Activated CD4-positive, alpha-beta T cell treated with anti-CD3 and anti-CD28 coated beads for 36 hours (primary cell): ENCODE measurements around the gene STK32C. TPM values are rescaled to one million over a fixed set of nuclear protein-coding genes. Genes with fewer than 3 reads are reported as not detected.
"Not testable (repeated sequence)": the region's sequence is repeated elsewhere in the genome, so short reads cannot be mapped to it uniquely, and the experiment has no call there.

Source experiments
- ATAC-seq: fragments of 200-7000 bp; cut with Tn5 transposase; one replicate; pipeline ENCODE4 v1.10.0; 2021; ENCODE audit warnings: mild to moderate bottlenecking, moderate library complexity
- CTCF ChIA-PET: fragments of 350-600 bp; sonication (Branson Sonifier 250); formaldehyde crosslinking; loops from one replicate; lab custom pipeline; 2021; ENCODE audit warnings: antibody characterized with exemption; lab: Charles Lee
- POLR2A ChIA-PET: fragments of 350-600 bp; sonication (Branson Sonifier 250); formaldehyde crosslinking; loops from one replicate; lab custom pipeline; 2021; ENCODE audit warnings: antibody characterized with exemption, inconsistent platforms; lab: Charles Lee
- DNase-seq: peaks from one replicate; pipeline ENCODE4 v3.0.0-alpha.2; 2020
- H3K27ac Mint-ChIP-seq: one replicate; pipeline ENCODE4 v1.8.0; 2021; ENCODE audit warnings: mixed read lengths
- H3K27me3 Mint-ChIP-seq: one replicate; pipeline ENCODE4 v1.8.0; 2021; ENCODE audit warnings: mixed read lengths
- H3K36me3 Mint-ChIP-seq: one replicate; pipeline ENCODE4 v1.8.0; 2021; ENCODE audit warnings: low read depth, mixed read lengths
- H3K4me1 Mint-ChIP-seq: one replicate; pipeline ENCODE4 v1.8.0; 2021; ENCODE audit warnings: mixed read lengths
- H3K4me3 Mint-ChIP-seq: one replicate; pipeline ENCODE4 v1.8.0; 2021; ENCODE audit warnings: mild to moderate bottlenecking, moderate library complexity, mixed read lengths
- H3K9me3 Mint-ChIP-seq: one replicate; pipeline ENCODE4 v1.8.0; 2021; ENCODE audit warnings: low read depth, mixed read lengths
- intact Hi-C, 2 experiments: fragments of 100-400 bp; cut with DNase I in 1 of 2; cut with micrococcal nuclease in 1 of 2; formaldehyde crosslinking; loops; one replicate each; pipeline versions ENCODE4 v1.14.2 to v1.15.1; 2022 to 2024; cut with DNase I, micrococcal nuclease
- total RNA-seq, 2 experiments: library from RNA; stranded (reverse); gene quantifications; one replicate each; pipeline ENCODE4 v1.2.3, GENCODE V29; 2021

Gene STK32C
- total RNA-seq, 2 experiments from 2014 or later: 15.8 to 19.9 TPM

DNA sequence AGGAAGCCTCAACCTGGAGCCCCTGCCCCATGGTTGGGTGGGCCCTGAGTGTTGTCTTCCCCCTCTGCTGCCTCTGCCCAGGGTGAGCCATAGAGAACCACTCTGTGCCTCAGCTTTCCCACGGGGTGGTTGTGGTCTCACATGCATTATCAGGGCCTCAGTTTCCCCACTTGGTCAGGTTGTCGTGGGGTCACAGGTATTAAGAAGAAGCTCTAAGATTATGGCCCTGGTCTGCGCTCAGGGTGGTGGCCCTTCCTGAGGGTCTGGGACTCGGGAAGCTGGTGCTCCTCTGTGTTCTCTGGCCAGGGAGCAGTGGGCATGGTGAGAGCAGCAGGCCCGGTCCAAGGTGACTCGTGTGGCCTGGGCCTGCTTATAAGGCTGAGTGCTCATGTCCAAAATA lies 42.0 kb upstream of the STK32C start:
- DNase-seq (no peak), ATAC-seq (no peak)
- Mint-ChIP-seq H3K4me3 (no peak overlapping the region), H3K27me3 (no peaks in the 10 kb centered on the region), H3K9me3 (no peaks in the 10 kb centered on the region), H3K4me1 (no peaks in the 10 kb centered on the region), H3K27ac (no peak overlapping the region), H3K36me3 (peaks cover 6% of the 10 kb centered on the region)
- intact Hi-C loops: no loop called here
- ChIA-PET CTCF (no interaction called here), POLR2A (no interaction called here)

DNA sequence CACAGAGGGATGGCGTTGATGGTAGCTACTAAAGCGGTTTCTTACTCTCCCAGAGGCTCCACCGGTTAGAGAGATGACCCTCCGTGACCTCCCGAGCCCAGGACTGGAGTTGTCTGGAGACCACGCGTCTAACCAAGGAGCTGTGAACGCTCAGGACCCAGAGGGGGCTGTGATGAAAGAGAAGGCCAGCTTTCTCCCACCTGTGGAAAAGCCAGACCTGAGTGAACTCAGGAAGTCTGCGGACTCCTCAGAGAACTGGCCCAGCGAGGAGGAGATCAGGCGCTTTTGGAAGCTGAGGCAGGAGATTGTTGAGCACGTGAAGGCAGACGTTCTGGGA lies 40.1 kb upstream of the STK32C start:
- peaks cover 8% of the 10 kb centered on the region for H3K36me3 Mint-ChIP-seq
- DNase-seq: no peak
- H3K27me3 Mint-ChIP-seq: no peaks in the 10 kb centered on the region
- H3K27ac Mint-ChIP-seq: no peak overlapping the region
- CTCF ChIA-PET: interaction anchor here (0.8 kb wide), 1 partner anchor 8 kb away, joined by 5 read pairs; no protein-coding TSS in a partner anchor
- H3K4me1 Mint-ChIP-seq: no peaks in the 10 kb centered on the region
- no peak for ATAC-seq
- H3K4me3 Mint-ChIP-seq: no peak overlapping the region
- intact Hi-C loops: no loop called here
- H3K9me3 Mint-ChIP-seq: no peaks in the 10 kb centered on the region
- POLR2A ChIA-PET: no interaction called here

DNA sequence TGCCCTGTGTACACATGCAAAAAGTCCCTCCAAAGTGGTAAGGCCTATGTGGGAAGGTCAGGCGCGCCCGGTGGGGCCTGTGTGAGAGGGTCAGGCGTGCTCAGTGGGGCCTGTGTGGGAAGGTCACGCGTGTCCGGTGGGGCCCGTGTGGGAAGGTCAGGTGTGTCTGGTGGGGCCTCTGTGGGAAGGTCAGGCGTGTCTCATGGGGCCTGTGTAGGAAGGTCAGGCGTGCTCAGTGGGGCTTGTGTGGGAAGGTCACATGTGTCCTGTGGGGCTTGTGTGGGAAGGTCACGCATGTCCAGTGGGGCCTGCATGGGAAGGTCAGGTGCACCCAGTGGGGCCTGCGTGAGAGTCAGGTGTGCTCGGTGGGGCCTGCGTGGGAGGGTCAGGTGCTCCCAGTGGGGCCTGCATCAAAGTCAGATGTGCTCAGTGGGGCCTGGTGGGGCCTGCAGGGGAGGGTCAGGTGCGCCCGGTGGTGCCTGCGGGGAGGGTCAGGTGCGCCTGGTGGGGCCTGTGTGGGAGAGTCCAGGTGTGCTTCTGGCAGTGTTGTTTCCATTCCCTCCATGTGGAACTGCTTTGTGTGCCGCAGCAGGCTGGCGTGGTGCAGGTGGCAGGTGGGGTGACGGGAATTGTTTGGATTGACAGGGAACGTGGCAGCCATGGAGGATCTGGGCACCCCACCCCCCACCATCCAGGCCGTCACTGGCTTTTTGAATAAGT lies 39.6 kb upstream of the STK32C start:
- ATAC-seq: no peak
- POLR2A ChIA-PET: no interaction called here

DNA sequence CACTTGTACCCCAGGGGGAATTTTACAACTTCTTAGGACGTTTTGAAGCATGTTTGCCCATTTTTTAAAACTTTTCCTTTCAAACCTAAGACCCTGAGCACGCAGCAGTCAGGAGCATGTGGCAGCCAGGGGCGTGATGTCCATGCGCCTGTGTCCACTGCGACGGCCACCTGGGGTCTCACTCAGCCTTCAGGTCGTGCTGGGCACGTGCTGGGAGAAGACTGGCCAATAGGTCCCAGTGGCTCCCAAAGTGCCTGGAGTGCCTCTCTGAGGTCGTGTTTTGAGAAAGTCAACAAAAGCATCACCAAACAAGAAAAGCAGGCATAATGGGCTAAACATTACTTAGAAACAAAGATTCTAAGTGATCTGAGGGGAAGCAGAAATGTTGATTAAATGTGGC lies 39.1 kb upstream of the STK32C start:
- Mint-ChIP-seq H3K27me3 (no peaks in the 10 kb centered on the region), H3K4me1 (no peaks in the 10 kb centered on the region), H3K36me3 (peaks cover 14% of the 10 kb centered on the region), H3K27ac (no peak overlapping the region), H3K9me3 (no peaks in the 10 kb centered on the region), H3K4me3 (no peak overlapping the region)
- intact Hi-C loops: no loop called here
- DNase-seq (no peak), ATAC-seq (no peak)
- ChIA-PET CTCF (no interaction called here), POLR2A (no interaction called here)

More for the DNA sequence above, 39.6 kb upstream of the STK32C start:
- intact Hi-C loops: no loop called here
- Mint-ChIP-seq H3K27me3 (no peaks in the 10 kb centered on the region), H3K9me3 (no peaks in the 10 kb centered on the region), H3K4me1 (no peaks in the 10 kb centered on the region), H3K4me3 (no peak overlapping the region), H3K36me3 (peaks cover 11% of the 10 kb centered on the region), H3K27ac (no peak overlapping the region)
- DNase-seq: no peak
- CTCF ChIA-PET: interaction anchor here (0.8 kb wide), 1 partner anchor 8 kb away, joined by 5 read pairs; no protein-coding TSS in a partner anchor

DNA sequence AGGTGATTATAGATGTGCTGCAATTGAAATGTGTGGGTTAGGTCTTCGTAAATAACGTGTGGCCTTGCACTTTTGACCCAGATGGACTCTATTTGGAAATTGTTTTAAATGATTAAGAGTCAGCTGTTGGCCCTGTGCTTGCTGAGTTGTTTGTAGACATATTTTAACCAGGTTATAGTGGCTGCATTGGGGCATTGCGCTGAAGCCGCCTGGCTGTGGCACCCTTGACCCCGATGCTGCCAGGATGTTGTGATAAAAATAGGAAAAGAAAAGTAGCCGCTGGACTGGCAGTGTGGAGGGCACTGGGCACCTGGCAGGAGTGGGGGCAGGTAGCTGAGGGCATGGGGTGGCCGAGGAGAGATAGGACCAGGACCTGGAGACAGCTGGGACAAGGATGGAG lies 37.6 kb upstream of the STK32C start:
- Mint-ChIP-seq H3K9me3 (no peaks in the 10 kb centered on the region), H3K27ac (no peak overlapping the region), H3K4me3 (no peak overlapping the region), H3K4me1 (no peaks in the 10 kb centered on the region), H3K36me3 (peaks cover 14% of the 10 kb centered on the region), H3K27me3 (no peaks in the 10 kb centered on the region)
- ChIA-PET POLR2A (no interaction called here), CTCF (no interaction called here)
- ATAC-seq (no peak), DNase-seq (no peak)
- intact Hi-C loops: no loop called here

DNA sequence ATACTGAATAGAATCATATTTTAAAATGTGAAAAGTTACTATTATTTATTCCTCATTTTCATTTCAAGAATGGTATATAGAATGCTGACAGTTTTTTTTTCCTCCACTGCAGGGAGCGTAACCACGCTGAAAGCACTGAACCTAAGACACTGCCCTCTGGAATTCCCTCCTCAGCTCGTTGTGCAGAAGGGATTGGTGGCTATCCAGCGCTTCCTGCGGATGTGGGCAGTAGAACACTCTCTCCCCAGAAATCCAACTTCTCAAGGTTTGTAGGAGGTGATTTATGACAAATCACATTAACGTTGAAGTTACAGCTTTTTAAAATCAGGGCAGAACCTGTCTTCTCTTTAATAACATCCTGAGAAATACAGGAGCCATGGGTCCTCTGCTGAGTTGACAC lies 36.6 kb upstream of the STK32C start:
- H3K27me3 Mint-ChIP-seq: no peaks in the 10 kb centered on the region
- CTCF ChIA-PET: interaction anchor here (0.6 kb wide), 1 partner anchor 81 kb away, joined by 3 read pairs; no protein-coding TSS in a partner anchor
- intact Hi-C loops: no loop called here
- no peaks in the 10 kb centered on the region for H3K4me1 Mint-ChIP-seq
- DNase-seq: no peak
- ATAC-seq: no peak
- no peak overlapping the region for H3K4me3 Mint-ChIP-seq
- H3K9me3 Mint-ChIP-seq: no peaks in the 10 kb centered on the region
- no peak overlapping the region for H3K27ac Mint-ChIP-seq
- POLR2A ChIA-PET: no interaction called here
- H3K36me3 Mint-ChIP-seq: peaks cover 14% of the 10 kb centered on the region

DNA sequence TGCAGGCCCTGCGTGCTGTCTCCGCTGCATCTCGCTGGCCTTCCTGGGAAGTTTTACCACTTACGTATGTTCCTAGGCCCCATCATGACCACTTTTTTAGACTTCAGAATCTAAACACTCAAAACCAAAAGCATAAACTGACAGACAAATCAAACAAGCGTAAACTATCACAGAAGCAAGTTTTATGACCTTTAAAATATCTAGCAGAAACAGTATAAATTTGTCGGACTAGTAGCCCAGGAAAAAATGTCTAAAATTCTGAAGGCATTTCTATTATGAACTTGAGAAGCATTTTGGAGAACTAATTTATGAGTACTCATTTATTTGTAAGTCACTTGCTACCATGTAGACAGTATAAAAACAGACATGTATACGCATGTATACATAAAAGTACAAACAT lies 34.8 kb upstream of the STK32C start:
- Mint-ChIP-seq H3K9me3 (no peaks in the 10 kb centered on the region), H3K4me3 (no peak overlapping the region), H3K4me1 (peaks cover 2% of the 10 kb centered on the region), H3K27me3 (no peaks in the 10 kb centered on the region), H3K27ac (no peak overlapping the region), H3K36me3 (peaks cover 14% of the 10 kb centered on the region)
- ChIA-PET CTCF (interaction anchor here (1.3 kb wide), 1 partner anchor 112 kb away, joined by 4 read pairs; no protein-coding TSS in a partner anchor), POLR2A (no interaction called here)
- DNase-seq: no peak
- no peak for ATAC-seq
- intact Hi-C loops: no loop called here

DNA sequence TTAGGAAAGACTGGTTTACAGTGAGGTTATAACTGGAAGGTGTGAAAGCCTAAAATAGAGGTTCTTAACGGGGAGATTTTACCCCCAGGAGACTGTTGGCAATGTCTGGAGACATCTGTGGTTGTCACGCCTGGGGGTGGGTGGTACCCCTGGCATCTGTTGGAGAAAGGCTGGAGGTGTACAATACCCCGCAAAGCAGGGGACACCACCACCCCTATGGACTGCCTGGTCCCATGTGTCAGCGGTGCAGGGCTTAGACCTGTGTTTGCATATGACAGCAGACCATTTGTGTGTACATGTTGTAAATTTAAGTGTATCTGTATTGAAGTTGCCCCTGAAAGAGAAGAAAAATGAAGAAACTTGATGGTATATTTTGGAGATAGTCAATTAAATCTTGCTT lies 34.0 kb upstream of the STK32C start:
- Mint-ChIP-seq H3K9me3 (no peaks in the 10 kb centered on the region), H3K27ac (no peak overlapping the region), H3K4me3 (no peak overlapping the region), H3K36me3 (peaks cover 14% of the 10 kb centered on the region), H3K4me1 (peaks cover 7% of the 10 kb centered on the region), H3K27me3 (no peaks in the 10 kb centered on the region)
- no peak for ATAC-seq
- ChIA-PET CTCF (no interaction called here), POLR2A (no interaction called here)
- intact Hi-C loops: no loop called here
- no peak for DNase-seq

DNA sequence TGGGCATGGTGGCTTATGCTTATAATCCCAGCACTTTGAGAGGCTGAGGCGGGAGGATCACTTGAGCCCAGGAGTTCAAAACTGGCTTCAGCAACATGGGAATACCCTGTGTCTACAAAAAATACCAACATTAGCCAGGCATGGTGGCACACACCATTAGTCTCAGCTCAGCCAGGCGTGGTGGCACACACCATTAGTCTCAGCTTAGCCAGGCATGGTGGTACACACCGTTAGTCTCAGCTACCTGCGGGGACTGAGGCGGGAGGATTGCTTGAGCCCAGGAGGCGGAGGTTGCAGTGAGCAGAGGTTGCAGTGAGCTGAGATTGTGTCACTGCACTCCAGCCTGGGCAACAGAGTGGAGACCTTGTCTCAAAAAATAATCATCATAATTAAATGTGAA lies 33.3 kb upstream of the STK32C start:
- intact Hi-C loops: no loop called here
- Mint-ChIP-seq H3K27me3 (no peaks in the 10 kb centered on the region), H3K27ac (no peak overlapping the region), H3K36me3 (peaks cover 14% of the 10 kb centered on the region), H3K9me3 (no peaks in the 10 kb centered on the region), H3K4me1 (peaks cover 13% of the 10 kb centered on the region), H3K4me3 (no peak overlapping the region)
- ATAC-seq: no peak
- POLR2A ChIA-PET: no interaction called here
- no peak for DNase-seq
- CTCF ChIA-PET: no interaction called here

DNA sequence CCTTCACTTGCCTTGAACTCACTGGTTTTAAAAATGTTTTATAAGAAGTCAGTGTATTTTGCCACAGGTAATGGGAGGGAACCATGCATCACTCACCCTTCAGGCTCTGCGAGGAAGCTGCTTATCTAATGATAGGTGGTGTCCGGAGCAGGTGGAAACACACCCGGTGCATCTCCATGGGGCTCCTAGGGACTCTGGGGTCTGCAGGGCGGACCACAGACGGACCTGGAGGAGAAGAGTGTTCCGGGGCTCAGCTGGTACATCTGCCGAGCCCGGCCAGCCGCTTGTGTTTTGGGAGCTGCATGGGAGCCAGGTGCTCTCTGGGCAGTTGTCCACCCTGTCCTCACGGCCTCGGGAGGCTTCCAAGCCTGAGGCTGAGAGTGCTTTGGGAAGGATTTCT lies 31.5 kb upstream of the STK32C start:
- ATAC-seq: no peak
- no peak overlapping the region for H3K4me3 Mint-ChIP-seq
- CTCF ChIA-PET: interaction anchor here (1.3 to 2.3 kb wide), 2 partner anchors 9 to 21 kb away, joined by 5 to 8 read pairs; no protein-coding TSS in a partner anchor
- no peaks in the 10 kb centered on the region for H3K9me3 Mint-ChIP-seq
- POLR2A ChIA-PET: no interaction called here
- peaks cover 14% of the 10 kb centered on the region for H3K4me1 Mint-ChIP-seq
- peaks cover 8% of the 10 kb centered on the region for H3K36me3 Mint-ChIP-seq
- intact Hi-C loops: loop anchor here in 1 of 2 experiments (10.0 kb wide), 1 partner anchor 1036 kb away; the partner anchor contains the start of genes ECHS1 and PAOX
- no peak overlapping the region for H3K27ac Mint-ChIP-seq
- no peaks in the 10 kb centered on the region for H3K27me3 Mint-ChIP-seq
- DNase-seq: no peak

DNA sequence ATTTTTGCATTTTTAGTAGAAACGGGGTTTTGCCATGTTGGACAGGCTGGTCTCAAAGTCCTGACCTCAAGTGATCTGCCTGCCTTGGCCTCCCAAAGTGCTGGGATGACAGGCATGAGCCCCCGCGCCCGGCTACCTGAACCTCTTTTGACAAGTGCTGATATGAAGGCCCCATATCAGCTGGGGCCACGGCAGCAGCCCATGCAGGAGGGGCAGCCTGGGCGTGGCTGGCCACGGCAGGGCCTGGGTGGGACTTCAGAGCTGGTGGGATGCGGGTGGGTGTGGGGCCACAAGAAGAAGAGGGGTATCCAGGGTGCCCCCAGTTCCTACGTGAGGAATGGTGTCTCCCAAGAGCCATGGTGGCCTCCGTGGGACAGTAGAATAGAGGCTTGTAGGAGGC lies 31.1 kb upstream of the STK32C start:
- peaks cover 6% of the 10 kb centered on the region for H3K36me3 Mint-ChIP-seq
- H3K27ac Mint-ChIP-seq: no peak overlapping the region
- ATAC-seq (no peak), DNase-seq (no peak)
- POLR2A ChIA-PET: no interaction called here
- CTCF ChIA-PET: interaction anchor here (1.3 to 2.3 kb wide), 2 partner anchors 9 to 21 kb away, joined by 5 to 8 read pairs; no protein-coding TSS in a partner anchor
- no peak overlapping the region for H3K4me3 Mint-ChIP-seq
- H3K4me1 Mint-ChIP-seq: peaks cover 14% of the 10 kb centered on the region
- intact Hi-C loops: loop anchor here in 1 of 2 experiments (10.0 kb wide), 1 partner anchor 1036 kb away; the partner anchor contains the start of genes ECHS1 and PAOX
- H3K27me3 Mint-ChIP-seq: no peaks in the 10 kb centered on the region
- no peaks in the 10 kb centered on the region for H3K9me3 Mint-ChIP-seq

DNA sequence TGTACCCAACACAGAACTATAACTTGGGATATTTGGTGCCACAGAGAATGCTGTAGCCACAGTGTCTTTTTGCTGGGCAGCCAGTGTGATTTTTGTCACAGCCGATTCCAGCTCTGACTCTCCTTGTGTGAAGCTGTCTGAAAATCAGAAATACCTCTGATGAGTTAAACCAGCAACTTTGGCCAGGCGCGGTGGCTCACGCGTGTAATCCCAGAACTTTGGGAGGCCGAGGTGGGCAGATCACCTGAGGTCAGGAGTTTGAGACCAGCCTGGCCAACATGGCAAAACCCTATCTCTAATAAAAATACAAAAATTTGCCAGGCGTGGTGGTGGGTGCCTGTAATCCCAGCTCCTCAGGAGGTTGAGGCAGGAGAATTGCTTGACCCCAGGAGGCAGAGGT lies 30.1 kb upstream of the STK32C start:
- H3K27me3 Mint-ChIP-seq, H3K9me3 Mint-ChIP-seq, DNase-seq, ATAC-seq, POLR2A ChIA-PET, H3K27ac Mint-ChIP-seq, H3K36me3 Mint-ChIP-seq: not testable (repeated sequence)
- Mint-ChIP-seq H3K4me3 (peak overlapping the region; percentile 76), H3K4me1 (peaks cover 24% of the 10 kb centered on the region)
- CTCF ChIA-PET: interaction anchor here (1.1 to 2.3 kb wide), 2 partner anchors 13 to 22 kb away, joined by 3 to 8 read pairs; no protein-coding TSS in a partner anchor
- intact Hi-C loops: loop anchor here in 1 of 2 experiments (10.0 kb wide), 1 partner anchor 1037 kb away; the partner anchor contains the start of genes ECHS1 and PAOX
